SK-N-SH treated with all-trans-retinoic acid at 6 μM for 48 hours (cell line): ENCODE measurements around the gene LMNA.

Experiments used
- ATAC-seq: fragments of 200-7000 bp; cut with Tn5 transposase; 3 replicates; pipeline ENCODE4 v1.9.1; 2020; ENCODE audit warnings: mild to moderate bottlenecking, moderate library complexity
- ARNTL ChIP-seq: fragments of 450-650 bp; formaldehyde crosslinking; IDR thresholded peaks from 2 replicates; pipeline ENCODE4 v1.5.0; 2020; ENCODE audit warnings: low read depth, mild to moderate bottlenecking, moderate library complexity, borderline replicate concordance
- BACH2 ChIP-seq: fragments of 250-450 bp; sonication (Bioruptor Pico); IDR thresholded peaks from 2 replicates; pipeline ENCODE4 v1.9.0; 2021; ENCODE audit warnings: mild to moderate bottlenecking, borderline replicate concordance
- CSDC2 ChIP-seq: fragments of 250-450 bp; sonication (Bioruptor Pico); IDR thresholded peaks from 2 replicates; pipeline ENCODE4 v1.5.0; 2020; ENCODE audit warnings: mild to moderate bottlenecking, moderate library complexity
- GLIS3 ChIP-seq: fragments of 250-450 bp; sonication (Bioruptor Pico); IDR thresholded peaks from 2 replicates; pipeline ENCODE4 v1.5.0; 2020; ENCODE audit warnings: mild to moderate bottlenecking, moderate library complexity
- ISL1 ChIP-seq: fragments of 250-450 bp; sonication (Bioruptor Pico); IDR thresholded peaks from 2 replicates; pipeline ENCODE4 v2.1.2; 2022; ENCODE audit warnings: mild to moderate bottlenecking, moderate library complexity
- OSR1 ChIP-seq: fragments of 250-450 bp; sonication (Bioruptor Pico); IDR thresholded peaks from 2 replicates; pipeline ENCODE4 v1.8.0; 2022; ENCODE audit warnings: moderate library complexity, mild to moderate bottlenecking, inconsistent platforms
- SNAI2 ChIP-seq: fragments of 250-450 bp; sonication (Bioruptor Pico); IDR thresholded peaks from 2 replicates; pipeline ENCODE4 v1.5.0; 2020; ENCODE audit warnings: mild to moderate bottlenecking, moderate library complexity
- TOX ChIP-seq: fragments of 250-450 bp; sonication (Bioruptor Pico); IDR thresholded peaks from 2 replicates; pipeline ENCODE4 v1.8.0; 2021; ENCODE audit warnings: mild to moderate bottlenecking, moderate library complexity, borderline replicate concordance
- ZC3H10 ChIP-seq: fragments of 250-450 bp; sonication (Bioruptor Pico); IDR thresholded peaks from 2 replicates; pipeline ENCODE4 v1.5.1; 2021; ENCODE audit warnings: mild to moderate bottlenecking, moderate library complexity
- ZFP30 ChIP-seq: fragments of 450-650 bp; formaldehyde crosslinking; IDR thresholded peaks from 2 replicates; pipeline ENCODE4 v1.5.0; 2022; ENCODE audit warnings: mild to moderate bottlenecking, moderate library complexity
- ZNF565 ChIP-seq: fragments of 450-650 bp; formaldehyde crosslinking; conservative IDR thresholded peaks from 2 replicates; pipeline ENCODE4 v1.5.0; 2020; ENCODE audit warnings: low read depth, mild to moderate bottlenecking, moderate library complexity
- ZNF8 ChIP-seq: fragments of 450-650 bp; formaldehyde crosslinking; IDR thresholded peaks from 2 replicates; pipeline ENCODE4 v1.5.0; 2020; ENCODE audit warnings: mild to moderate bottlenecking, moderate library complexity
- TF ChIP-seq, protein P1 (sequence below): fragments of 250-450 bp; sonication (Bioruptor Pico); IDR thresholded peaks from 2 replicates; pipeline ENCODE4 v1.8.0; 2021; ENCODE audit warnings: low read depth, mild to moderate bottlenecking, moderate library complexity, borderline replicate concordance
- TF ChIP-seq, protein P2 (sequence below): fragments of 250-450 bp; sonication (Bioruptor Pico); IDR thresholded peaks from 2 replicates; pipeline ENCODE4 v1.8.0; 2020; ENCODE audit warnings: mild to moderate bottlenecking, moderate library complexity, borderline replicate concordance
- TF ChIP-seq, protein P3 (sequence below): fragments of 250-450 bp; sonication (Bioruptor Pico); IDR thresholded peaks from 2 replicates; pipeline ENCODE4 v1.5.1; 2021; ENCODE audit warnings: mild to moderate bottlenecking, moderate library complexity
- TF ChIP-seq, protein P4 (sequence below): fragments of 250-450 bp; sonication (Bioruptor Pico); IDR thresholded peaks from 2 replicates; pipeline ENCODE4 v1.5.0; 2020; ENCODE audit warnings: mild to moderate bottlenecking, moderate library complexity
- TF ChIP-seq, protein P5 (sequence below): fragments of 250-450 bp; sonication (Bioruptor Pico); IDR thresholded peaks from 2 replicates; pipeline ENCODE4 v1.5.1; 2020; ENCODE audit warnings: low read depth, mild to moderate bottlenecking, moderate library complexity

LMNA gene

DNA sequence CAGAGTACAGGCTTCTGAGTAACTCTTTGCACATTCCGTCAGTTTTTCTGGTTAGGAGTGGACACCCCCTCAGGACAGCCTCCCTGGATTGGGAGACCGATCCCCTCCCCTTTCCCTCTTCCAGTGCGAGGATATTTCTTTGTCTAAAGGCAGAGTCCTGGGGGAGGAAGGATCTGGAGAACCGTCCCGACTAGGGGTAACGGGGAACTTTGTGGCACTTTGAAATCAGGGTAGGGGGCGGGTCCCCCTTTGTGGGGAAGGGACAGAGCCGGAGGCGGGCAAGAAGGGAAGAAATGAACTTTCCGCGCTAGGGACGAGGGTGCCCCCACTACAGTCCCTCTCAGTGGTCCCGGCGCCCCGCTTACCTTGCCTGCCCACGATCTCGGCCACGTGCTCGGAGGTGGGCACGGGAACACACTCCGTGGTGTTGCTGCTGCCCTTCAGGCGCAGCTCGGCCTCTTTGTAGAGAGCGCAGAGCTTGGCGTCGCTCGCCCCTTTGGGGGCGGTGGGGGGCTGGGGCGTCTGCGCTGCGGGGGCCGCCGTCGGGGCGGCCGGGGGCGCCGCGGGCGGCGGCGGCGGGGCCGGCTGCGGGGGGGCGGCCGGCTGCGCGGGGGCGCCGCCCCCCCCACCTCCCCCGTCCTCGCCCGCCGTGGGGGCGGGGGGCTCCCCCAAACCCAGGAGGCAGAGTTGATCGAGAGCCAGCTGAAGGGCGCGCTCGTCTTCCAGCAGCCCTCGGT is 33.2 kb upstream of the LMNA start (continued):
- TF ChIP-seq, protein P1, sequence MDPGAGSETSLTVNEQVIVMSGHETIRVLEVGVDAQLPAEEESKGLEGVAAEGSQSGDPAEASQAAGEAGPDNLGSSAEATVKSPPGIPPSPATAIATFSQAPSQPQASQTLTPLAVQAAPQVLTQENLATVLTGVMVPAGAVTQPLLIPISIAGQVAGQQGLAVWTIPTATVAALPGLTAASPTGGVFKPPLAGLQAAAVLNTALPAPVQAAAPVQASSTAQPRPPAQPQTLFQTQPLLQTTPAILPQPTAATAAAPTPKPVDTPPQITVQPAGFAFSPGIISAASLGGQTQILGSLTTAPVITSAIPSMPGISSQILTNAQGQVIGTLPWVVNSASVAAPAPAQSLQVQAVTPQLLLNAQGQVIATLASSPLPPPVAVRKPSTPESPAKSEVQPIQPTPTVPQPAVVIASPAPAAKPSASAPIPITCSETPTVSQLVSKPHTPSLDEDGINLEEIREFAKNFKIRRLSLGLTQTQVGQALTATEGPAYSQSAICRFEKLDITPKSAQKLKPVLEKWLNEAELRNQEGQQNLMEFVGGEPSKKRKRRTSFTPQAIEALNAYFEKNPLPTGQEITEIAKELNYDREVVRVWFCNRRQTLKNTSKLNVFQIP (CRISPR knock-in tag) = no peak

DNA sequence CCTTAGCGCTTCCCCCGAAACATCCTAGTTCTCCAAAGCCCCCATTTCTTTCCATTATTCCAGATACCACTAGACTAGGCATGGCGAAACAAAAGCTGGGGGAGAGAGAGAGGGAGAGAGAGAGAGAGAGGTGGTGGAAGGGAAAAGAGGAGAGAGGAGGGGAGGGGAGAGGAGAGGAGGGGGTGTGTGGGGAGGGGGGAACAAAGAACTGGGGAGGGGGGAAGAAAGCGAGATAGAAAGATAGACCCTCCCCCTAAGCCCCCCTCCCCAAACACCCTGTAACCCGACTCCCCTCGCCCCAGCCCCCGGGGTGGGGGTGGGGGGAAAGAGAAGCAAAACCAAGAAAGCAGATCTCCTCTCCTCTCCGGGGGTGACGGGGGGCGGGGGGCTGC is 32.6 kb upstream of the LMNA start:
- no peak for ATAC-seq
- TF ChIP-seq TOX (CRISPR knock-in tag) (no peak), OSR1 (no peak), ISL1 (CRISPR knock-in tag) (no peak), BACH2 (no peak), ZC3H10 (CRISPR knock-in tag) (no peak), GLIS3 (no peak), CSDC2 (CRISPR knock-in tag) (no peak), ZNF565 (CRISPR knock-in tag) (no peak), ARNTL (no peak)
- TF ChIP-seq, protein P2, sequence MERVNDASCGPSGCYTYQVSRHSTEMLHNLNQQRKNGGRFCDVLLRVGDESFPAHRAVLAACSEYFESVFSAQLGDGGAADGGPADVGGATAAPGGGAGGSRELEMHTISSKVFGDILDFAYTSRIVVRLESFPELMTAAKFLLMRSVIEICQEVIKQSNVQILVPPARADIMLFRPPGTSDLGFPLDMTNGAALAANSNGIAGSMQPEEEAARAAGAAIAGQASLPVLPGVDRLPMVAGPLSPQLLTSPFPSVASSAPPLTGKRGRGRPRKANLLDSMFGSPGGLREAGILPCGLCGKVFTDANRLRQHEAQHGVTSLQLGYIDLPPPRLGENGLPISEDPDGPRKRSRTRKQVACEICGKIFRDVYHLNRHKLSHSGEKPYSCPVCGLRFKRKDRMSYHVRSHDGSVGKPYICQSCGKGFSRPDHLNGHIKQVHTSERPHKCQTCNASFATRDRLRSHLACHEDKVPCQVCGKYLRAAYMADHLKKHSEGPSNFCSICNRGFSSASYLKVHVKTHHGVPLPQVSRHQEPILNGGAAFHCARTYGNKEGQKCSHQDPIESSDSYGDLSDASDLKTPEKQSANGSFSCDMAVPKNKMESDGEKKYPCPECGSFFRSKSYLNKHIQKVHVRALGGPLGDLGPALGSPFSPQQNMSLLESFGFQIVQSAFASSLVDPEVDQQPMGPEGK = no peak
- TF ChIP-seq, protein P3, sequence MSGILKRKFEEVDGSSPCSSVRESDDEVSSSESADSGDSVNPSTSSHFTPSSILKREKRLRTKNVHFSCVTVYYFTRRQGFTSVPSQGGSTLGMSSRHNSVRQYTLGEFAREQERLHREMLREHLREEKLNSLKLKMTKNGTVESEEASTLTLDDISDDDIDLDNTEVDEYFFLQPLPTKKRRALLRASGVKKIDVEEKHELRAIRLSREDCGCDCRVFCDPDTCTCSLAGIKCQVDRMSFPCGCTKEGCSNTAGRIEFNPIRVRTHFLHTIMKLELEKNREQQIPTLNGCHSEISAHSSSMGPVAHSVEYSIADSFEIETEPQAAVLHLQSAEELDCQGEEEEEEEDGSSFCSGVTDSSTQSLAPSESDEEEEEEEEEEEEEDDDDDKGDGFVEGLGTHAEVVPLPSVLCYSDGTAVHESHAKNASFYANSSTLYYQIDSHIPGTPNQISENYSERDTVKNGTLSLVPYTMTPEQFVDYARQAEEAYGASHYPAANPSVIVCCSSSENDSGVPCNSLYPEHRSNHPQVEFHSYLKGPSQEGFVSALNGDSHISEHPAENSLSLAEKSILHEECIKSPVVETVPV (CRISPR knock-in tag) = no peak
- TF ChIP-seq, protein P4, sequence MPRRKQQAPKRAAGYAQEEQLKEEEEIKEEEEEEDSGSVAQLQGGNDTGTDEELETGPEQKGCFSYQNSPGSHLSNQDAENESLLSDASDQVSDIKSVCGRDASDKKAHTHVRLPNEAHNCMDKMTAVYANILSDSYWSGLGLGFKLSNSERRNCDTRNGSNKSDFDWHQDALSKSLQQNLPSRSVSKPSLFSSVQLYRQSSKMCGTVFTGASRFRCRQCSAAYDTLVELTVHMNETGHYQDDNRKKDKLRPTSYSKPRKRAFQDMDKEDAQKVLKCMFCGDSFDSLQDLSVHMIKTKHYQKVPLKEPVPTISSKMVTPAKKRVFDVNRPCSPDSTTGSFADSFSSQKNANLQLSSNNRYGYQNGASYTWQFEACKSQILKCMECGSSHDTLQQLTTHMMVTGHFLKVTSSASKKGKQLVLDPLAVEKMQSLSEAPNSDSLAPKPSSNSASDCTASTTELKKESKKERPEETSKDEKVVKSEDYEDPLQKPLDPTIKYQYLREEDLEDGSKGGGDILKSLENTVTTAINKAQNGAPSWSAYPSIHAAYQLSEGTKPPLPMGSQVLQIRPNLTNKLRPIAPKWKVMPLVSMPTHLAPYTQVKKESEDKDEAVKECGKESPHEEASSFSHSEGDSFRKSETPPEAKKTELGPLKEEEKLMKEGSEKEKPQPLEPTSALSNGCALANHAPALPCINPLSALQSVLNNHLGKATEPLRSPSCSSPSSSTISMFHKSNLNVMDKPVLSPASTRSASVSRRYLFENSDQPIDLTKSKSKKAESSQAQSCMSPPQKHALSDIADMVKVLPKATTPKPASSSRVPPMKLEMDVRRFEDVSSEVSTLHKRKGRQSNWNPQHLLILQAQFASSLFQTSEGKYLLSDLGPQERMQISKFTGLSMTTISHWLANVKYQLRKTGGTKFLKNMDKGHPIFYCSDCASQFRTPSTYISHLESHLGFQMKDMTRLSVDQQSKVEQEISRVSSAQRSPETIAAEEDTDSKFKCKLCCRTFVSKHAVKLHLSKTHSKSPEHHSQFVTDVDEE = no peak

DNA sequence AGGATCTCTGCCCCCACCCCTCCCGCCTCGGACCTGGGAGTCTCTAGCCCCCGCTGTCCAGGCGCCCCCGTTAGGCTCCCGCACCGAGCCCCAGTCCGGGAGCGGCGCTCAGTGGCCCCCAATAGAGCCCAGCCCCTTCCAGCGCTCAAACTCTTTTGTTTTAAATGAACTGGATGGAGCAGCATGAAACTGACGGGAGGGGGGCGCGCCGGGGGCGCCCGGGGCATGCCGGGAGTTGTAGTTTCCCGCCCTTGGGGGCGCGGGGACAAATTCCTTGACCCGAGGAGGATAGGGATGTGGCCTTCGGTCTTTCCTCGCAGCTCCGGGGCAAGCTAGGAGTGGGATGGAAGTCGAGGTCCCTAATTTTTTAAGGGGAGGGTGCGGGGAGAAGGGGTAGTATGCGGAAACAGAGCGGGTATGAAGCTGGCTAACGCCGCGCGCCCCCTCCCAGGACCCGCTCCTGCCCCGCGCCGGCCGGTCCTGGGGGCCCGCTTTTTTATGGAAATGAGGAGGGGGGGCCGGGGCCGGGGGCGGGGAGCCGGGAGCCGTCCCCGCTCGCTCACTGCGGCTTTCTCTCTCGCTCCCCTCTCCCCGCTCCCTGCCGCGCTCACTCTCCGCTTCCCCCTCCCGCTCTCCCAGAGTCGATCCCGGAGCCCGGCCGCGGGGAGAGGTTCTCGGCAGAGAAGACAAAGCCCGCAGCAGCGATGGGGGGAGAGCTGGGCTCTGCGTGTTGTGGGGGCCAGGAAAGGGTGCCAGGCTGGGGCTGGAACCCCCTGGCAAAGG is 32.0 kb upstream of the LMNA start, which contains the start of gene MEX3A:
Gene MEX3A, minus strand, starts transcription at position 157 of the 783 bp plus-strand sequence. CDS start 467 bp downstream, outside the sequence.
- ATAC-seq = peak; percentile 79
- TF ChIP-seq, protein P3 (CRISPR knock-in tag) = no peak
- TF ChIP-seq ARNTL (no peak), SNAI2 (no peak), ZFP30 (CRISPR knock-in tag) (no peak), ZNF8 (CRISPR knock-in tag) (no peak)
- TF ChIP-seq, protein P5, sequence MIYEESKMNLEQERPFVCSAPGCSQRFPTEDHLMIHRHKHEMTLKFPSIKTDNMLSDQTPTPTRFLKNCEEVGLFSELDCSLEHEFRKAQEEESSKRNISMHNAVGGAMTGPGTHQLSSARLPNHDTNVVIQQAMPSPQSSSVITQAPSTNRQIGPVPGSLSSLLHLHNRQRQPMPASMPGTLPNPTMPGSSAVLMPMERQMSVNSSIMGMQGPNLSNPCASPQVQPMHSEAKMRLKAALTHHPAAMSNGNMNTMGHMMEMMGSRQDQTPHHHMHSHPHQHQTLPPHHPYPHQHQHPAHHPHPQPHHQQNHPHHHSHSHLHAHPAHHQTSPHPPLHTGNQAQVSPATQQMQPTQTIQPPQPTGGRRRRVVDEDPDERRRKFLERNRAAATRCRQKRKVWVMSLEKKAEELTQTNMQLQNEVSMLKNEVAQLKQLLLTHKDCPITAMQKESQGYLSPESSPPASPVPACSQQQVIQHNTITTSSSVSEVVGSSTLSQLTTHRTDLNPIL = no peak
- TF ChIP-seq, protein P2 = peak; percentile 27; the same call in 1 of the 2 replicates
